Psoas muscle (tissue), 8 donors: ENCODE measurements around the gene RPL7L1. TPM values are rescaled to one million over a fixed set of nuclear protein-coding genes. Genes with fewer than 3 reads are reported as not detected.

Experiments
- ATAC-seq, 4 donors: fragments of 200-7000 bp; cut with Tn5 transposase; one replicate each; pipeline ENCODE4 v1.9.1; 2020; ENCODE audit warnings: moderate library complexity in 3 of 4, mild to moderate bottlenecking in 2 of 4
- DNase-seq, 2 donors: peaks; one replicate each; pipeline ENCODE4 v3.0.0-alpha.2; 2020
- H3K27ac ChIP-seq: fragments of 200-600 bp; one replicate; pipeline ENCODE4 v1.8.0; 2022
- H3K27me3 ChIP-seq, 3 donors: fragments of 200-600 bp in 1 of 3; one replicate each; pipeline versions ENCODE4 v1.6.1 to v1.8.0; 2013 to 2022; ENCODE audit warnings: low read length in 2 of 3, mild to moderate bottlenecking in 2 of 3, moderate library complexity in 1 of 3; ENCODE audit not compliant: insufficient read depth in 3 of 3
- H3K36me3 ChIP-seq, 2 donors: fragments of 200-600 bp in 1 of 2; one replicate each; pipeline versions ENCODE4 v1.6.1 to v1.8.0; 2013 to 2022; ENCODE audit warnings: low read depth in 1 of 2, mild to moderate bottlenecking in 1 of 2, moderate library complexity in 1 of 2; ENCODE audit not compliant: insufficient read depth in 1 of 2
- H3K4me1 ChIP-seq: fragments of 200-600 bp; one replicate; pipeline ENCODE4 v1.8.0; 2022
- H3K4me3 ChIP-seq: fragments of 200-600 bp; one replicate; pipeline ENCODE4 v1.8.0; 2022; ENCODE audit warnings: mild to moderate bottlenecking
- H3K9me3 ChIP-seq: fragments of 200-600 bp; one replicate; pipeline ENCODE4 v1.8.0; 2022
- WGBS, 3 donors: extraction: QIAGEN DNeasy Blood & Tissue Kit; methylation state at CpG; one replicate each; pipeline versions ENCODE4 v1.1.6 to v1.1.7; 2013; 5-methylcytosine and 5-hydroxymethylcytosine counted together
- intact Hi-C, 2 donors: fragments of 100-400 bp; cut with DNase I; formaldehyde crosslinking; loops; one replicate each; pipeline versions ENCODE4 v1.11.0 to v1.14.2; 2022
- polyA plus RNA-seq, 3 donors: library from polyadenylated mRNA; stranded (reverse); fragments of 200-250 nt; gene quantifications; one replicate each; pipeline ENCODE4 v1.2.3, GENCODE V29; 2013
- total RNA-seq, 4 donors: library from RNA; stranded (reverse); fragmentation: NEBNext Ultra II Directional in 2 of 4; extraction: Animal tissue kit (Norgen Biotek cat#: 25700) in 2 of 4; gene quantifications; one replicate each; pipeline versions ENCODE4 v1.2.1 to v1.2.4, GENCODE V29; 2021 to 2023
- TF ChIP-seq, protein P1 (sequence below): fragments of 200-600 bp; IDR thresholded peaks from one replicate; pipeline ENCODE4 v1.8.0; 2022; ENCODE audit warnings: antibody characterized with exemption
- donor health status: healthy with polysubstance abuse.
- donor health status: DM: no; HTN: no; CAD: no; lungs with moderate emphysema.
- donor health status: Bipolar disorder and iron deficiency.
- donor health status: healthy.
- donor health status: DM: yes; HTN: yes; CAD: no.
- donor health status: DM: no; HTN: no; CAD: no.
- donor health status: DM: no; HTN: no; CAD: no.
- donor health status: DM: yes; HTN: yes; CAD: no.

RPL7L1 gene
- total and polyA plus RNA-seq, 7 donors, result 35.5 to 107 (median 68.7) TPM

DNA sequence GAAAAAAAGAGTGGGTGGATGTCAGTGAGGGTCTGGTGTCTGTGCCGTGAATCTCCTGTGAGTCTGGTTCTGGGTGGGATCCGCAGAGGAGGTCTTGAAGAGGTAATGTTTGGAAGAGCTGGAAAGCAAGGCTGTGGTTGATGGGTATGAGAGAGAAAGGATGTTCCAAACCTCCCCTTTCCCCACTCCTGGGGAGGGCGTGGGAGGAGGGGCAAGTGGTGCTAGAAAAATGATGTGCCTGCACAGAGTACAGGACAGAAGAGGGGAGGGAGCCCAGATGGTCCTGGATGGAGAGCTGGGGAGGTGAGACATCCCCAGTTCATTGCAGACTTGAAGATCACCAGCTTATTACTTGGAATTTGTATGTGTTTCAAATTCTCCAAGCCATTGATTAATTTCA, 53.0 kb downstream of the RPL7L1 start:
- 90 to 94% (median 94%) methylated on average over 3 of the region's 3 CpGs for WGBS, 3 donors
- H3K27ac ChIP-seq, result no peak overlapping the region
- H3K4me1 ChIP-seq, result peaks cover 13% of the 10 kb centered on the region
- DNase-seq, result no peak
- H3K4me3 ChIP-seq, result no peak overlapping the region
- ATAC-seq, result no peak
- intact Hi-C loops, result loop anchor here in 1 of 2 donors (5.0 kb wide), 1 partner anchor 40 kb away; no protein-coding TSS in a partner anchor
- no peaks in the 10 kb centered on the region for H3K27me3 ChIP-seq
- H3K36me3 ChIP-seq, result peaks cover 3 to 33% of the 10 kb centered on the region in 2 donors
- TF ChIP-seq, protein P1, sequence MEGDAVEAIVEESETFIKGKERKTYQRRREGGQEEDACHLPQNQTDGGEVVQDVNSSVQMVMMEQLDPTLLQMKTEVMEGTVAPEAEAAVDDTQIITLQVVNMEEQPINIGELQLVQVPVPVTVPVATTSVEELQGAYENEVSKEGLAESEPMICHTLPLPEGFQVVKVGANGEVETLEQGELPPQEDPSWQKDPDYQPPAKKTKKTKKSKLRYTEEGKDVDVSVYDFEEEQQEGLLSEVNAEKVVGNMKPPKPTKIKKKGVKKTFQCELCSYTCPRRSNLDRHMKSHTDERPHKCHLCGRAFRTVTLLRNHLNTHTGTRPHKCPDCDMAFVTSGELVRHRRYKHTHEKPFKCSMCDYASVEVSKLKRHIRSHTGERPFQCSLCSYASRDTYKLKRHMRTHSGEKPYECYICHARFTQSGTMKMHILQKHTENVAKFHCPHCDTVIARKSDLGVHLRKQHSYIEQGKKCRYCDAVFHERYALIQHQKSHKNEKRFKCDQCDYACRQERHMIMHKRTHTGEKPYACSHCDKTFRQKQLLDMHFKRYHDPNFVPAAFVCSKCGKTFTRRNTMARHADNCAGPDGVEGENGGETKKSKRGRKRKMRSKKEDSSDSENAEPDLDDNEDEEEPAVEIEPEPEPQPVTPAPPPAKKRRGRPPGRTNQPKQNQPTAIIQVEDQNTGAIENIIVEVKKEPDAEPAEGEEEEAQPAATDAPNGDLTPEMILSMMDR, result no peak
- H3K9me3 ChIP-seq, result no peaks in the 10 kb centered on the region

DNA sequence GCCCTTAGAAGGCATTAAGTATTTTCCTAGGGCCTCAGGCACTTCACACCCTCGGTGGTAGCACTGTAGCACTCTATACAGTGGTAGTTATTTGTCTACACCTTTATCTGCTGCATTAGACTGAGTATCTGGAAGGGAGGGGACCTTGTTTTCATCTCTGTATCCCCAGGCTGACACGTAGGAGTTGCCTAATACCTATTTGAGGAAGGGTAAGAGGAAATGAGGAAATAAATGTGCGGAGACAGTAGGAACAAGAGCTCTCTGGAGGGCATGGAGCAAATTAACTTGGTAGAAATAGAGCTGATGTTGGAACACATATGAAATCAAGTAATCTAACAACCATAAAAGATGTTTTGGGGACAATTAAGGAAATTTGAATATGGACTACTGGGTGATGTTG, 53.8 kb downstream of the RPL7L1 start:
- no peak for DNase-seq
- Histone ChIP-seq H3K9me3 (no peaks in the 10 kb centered on the region), H3K27me3 (no peaks in the 10 kb centered on the region), H3K4me1 (peaks cover 13% of the 10 kb centered on the region), H3K27ac (no peak overlapping the region), H3K4me3 (no peak overlapping the region), H3K36me3 (peaks cover 3 to 41% of the 10 kb centered on the region in 2 donors)
- 53 to 65% (median 57%) methylated on average over 3 of the region's 3 CpGs for WGBS, 3 donors
- TF ChIP-seq, protein P1, result no peak
- intact Hi-C loops, result loop anchor here in 1 of 2 donors (5.0 kb wide), 1 partner anchor 39 kb away; no protein-coding TSS in a partner anchor
- ATAC-seq, result no peak

DNA sequence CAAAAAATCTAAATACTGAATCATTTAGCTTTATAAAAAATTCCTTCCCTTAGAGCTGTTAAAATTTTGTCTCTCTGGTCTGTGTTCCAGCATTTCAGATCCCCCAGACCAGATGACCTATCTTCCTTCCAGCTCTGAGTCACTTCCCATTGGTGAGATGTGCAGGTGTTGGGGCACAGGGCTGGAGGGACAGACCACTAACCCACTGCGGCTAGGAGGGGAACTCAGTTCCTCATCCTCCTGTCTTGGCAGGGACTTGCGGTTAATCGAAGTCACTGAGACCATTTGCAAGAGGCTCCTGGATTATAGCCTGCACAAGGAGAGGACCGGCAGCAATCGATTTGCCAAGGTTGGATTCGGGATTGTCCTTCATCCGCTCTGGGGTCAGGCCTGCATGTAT, 55.9 kb downstream of the RPL7L1 start:
- Histone ChIP-seq H3K9me3 (no peaks in the 10 kb centered on the region), H3K4me1 (peaks cover 6% of the 10 kb centered on the region), H3K4me3 (no peak overlapping the region), H3K36me3 (peaks cover 3 to 53% of the 10 kb centered on the region in 2 donors), H3K27me3 (no peaks in the 10 kb centered on the region), H3K27ac (no peak overlapping the region)
- ATAC-seq (no peak), DNase-seq (no peak)
- WGBS, 3 donors, result 80 to 87% (median 86%) methylated on average over 7 of the region's 7 CpGs
- intact Hi-C loops, result no loop called here
- TF ChIP-seq, protein P1, result no peak

GRCh38 chr6:42936398-42936797, 57.0 kb downstream of the RPL7L1 start:
- 87 to 95% (median 94%) methylated on average over 11 of the region's 11 CpGs for WGBS, 3 donors
- H3K36me3 ChIP-seq, result peaks cover 3 to 53% of the 10 kb centered on the region in 2 donors

More at GRCh38 chr6:42936398-42936797, 57.0 kb downstream of the RPL7L1 start:
- Histone ChIP-seq H3K4me1 (no peaks in the 10 kb centered on the region), H3K27me3 (no peaks in the 10 kb centered on the region), H3K4me3 (no peak overlapping the region), H3K27ac (no peak overlapping the region), H3K9me3 (no peaks in the 10 kb centered on the region)
- no peak for ATAC-seq
- no peak for DNase-seq
- TF ChIP-seq, protein P1, result no peak
- intact Hi-C loops, result no loop called here
